CD4-positive, alpha-beta T cell treated with Interferon alpha-2 for 1 hour (primary cell): ENCODE measurements around the gene ANAPC13.

Experiments used
- DNase-seq, 2 donors: peaks; one replicate each; pipeline ENCODE4 v3.0.0-alpha.2; 2020 to 2022

ANAPC13 gene

DNA sequence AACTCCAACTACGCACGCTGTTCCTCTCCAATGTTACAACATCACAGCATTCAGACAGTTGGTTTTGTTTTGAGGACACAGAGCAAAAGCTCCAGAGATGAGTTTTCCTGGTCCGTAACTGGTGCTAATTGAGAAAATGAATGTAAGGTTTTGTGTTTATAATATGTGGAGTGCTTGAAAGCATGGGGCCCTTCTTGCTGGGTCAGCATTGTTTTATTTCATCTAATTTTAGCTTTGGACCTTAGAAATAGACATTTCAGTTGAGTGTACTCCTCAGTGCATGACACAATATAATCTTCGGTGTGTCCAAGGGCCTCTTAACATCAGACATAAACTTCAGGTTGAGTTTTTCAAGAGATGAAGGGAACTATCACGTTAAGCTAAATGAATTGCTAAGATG is 37.1 kb downstream of the ANAPC13 start:
- DNase-seq: no peak

DNA sequence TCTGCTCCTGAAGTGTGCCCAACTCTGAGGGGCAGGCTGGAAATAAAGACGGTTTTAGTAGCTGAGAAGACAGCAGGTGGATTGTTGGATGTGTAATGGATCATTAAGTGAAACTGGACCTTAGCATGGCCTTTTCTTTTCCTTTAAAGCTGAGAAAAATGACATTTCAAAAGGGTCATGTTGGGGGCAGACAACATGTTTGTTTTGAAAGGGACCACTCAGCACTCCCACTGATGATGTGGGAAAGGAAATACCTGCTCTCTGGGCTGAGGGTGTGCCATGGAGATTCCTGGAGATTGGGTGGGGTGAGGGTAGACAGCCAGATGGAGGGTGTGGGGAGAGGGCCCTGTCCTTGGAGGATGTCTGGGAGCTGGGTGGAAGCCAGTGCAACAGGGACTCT is 38.4 kb downstream of the ANAPC13 start:
- no peak for DNase-seq

DNA sequence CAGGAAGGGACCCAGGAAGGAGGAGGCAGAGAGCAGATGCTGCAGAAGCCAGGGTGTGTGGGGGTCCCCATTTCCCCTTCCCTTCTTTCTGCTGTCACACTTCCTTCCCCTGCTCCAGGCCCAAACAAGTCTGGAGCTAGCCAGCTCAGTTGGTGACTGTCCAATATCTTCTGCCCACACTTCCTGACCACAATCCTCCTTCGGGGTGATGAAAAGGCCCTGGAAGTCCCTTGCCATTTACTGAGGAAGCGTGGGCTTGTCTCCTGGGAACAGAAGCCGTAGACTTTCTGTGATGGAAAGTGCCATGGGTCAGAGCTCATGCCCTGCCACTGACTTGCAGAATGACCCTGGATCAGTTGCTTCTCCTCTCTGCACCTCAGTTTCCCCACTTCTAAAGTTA is 39.0 kb downstream of the ANAPC13 start:
- no peak for DNase-seq

- DNase-seq: no peak
Observed at GRCh38 chr3:134445636-134446035, 40.1 kb downstream of the ANAPC13 start.

GRCh38 chr3:134445095-134445494 is 40.7 kb downstream of the ANAPC13 start:
- no peak for DNase-seq

DNA sequence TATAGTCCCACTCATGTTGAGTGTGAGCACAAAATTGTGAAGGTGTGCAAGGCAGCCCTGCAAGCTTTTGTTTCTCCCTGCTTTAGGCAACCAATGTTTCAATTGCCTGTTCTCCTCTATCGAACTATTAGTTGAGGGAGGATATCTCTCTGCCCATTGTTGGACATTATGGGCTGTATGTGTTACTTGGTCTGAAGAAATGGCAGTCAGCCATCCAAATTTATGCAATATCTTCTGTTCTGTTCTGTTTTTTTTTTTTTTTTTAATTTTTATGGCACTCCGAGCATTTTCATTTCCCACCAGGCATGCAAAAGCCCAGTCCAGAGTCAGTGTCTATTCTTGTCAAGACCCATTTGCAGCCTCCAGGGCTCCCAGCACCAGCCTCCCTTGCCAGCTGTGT is 44.0 kb downstream of the ANAPC13 start:
- DNase-seq: no peak

- DNase-seq: no peak
Observed at GRCh38 chr3:134441321-134441720, 44.5 kb downstream of the ANAPC13 start.

GRCh38 chr3:134437211-134437752 is 48.5 kb downstream of the ANAPC13 start:
- DNase-seq: no peak

DNA sequence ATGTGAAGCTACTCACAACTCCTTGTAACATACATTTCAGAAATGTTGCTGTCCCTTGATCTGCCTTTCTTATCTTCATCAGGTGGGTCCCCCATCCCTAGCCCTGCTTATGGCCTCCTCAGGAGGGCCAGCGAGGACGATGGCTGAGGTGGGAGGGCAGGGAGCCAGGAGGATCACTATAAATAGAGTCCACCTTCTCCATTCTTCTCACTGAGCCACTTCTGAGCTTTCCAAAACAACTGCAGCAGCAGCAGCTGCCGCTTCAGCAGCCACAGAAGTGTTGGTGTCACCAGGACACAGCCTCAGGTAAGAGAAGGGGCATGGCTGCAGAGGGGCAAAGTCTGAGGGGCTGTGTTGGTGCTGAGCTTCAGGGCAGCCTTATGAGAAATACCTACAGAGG is 53.5 kb downstream of the ANAPC13 start:
- no peak for DNase-seq

DNA sequence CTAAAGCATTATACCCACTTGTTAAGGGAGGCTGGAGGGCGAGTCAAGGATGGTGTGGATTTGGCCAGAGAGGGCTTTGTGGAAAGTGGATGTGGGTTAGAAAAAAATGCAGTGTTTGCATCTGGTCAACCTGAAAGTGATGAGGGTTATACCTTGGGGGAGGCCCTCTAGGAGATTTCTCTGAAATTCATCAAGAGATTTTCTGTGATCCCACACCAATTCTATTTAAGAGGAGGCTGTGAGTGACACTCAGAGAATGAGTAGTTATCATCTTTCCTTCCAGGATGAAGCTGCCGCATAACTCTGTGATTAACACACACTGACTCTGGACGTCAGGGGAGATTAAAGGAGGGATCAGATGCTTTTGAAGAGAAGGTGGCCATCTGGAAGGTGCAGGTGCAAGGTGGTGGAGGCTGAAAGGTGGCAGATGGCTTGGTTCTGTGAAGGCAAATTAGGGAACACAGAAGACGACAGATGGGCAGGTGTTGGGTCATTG is 54.8 kb downstream of the ANAPC13 start:
- DNase-seq: no peak

DNA sequence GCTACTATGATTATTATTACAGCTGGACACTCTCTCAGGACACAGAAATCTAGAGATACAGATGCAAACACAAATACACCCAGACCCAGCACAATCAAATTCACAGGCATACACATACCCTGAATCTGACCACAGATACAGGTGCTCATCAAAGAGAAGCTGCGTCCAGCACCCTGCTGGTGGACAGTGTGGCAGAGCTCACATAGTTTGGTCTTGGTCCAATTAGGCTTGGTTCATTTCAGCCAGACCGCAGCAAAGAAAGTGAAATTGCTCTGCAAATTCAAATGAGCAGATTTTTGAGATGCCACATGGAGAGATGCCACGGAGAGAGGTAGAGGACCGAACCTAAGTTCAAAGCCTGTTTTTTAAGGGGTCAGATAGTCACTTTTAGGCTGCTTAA is 55.6 kb downstream of the ANAPC13 start:
- DNase-seq: no peak

DNA sequence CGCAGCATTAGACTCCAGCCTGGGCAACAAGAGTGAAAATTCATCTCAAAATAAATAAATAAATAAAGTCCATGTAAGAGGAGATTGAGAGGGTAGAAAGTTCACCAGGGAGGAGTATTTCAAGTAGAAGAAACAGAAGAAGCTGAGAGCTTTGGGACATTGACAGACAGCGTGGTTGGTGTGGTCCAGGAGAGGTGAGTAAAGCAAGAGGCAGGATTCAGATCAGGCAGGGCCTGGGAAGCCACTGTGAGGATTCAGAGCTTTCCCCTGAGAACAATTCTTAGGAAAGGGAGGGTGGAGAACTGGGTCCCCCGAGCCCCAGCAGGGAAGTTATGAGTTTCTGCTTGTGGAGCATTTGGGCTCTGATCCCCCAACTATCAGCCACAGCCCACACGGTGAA is 57.4 kb downstream of the ANAPC13 start:
- no peak for DNase-seq
